ENCODE data around the gene SYT7. TPM values are rescaled to one million over a fixed set of nuclear protein-coding genes. Genes with fewer than 3 reads are reported as not detected.
"Not testable (repeated sequence)": the region's sequence is repeated elsewhere in the genome, so short reads cannot be mapped to it uniquely, and the experiment has no call there.

SYT7 gene
- total and polyA plus RNA-seq, 8 donors, result 4.3 to 59.4 (median 12.5) TPM

DNA sequence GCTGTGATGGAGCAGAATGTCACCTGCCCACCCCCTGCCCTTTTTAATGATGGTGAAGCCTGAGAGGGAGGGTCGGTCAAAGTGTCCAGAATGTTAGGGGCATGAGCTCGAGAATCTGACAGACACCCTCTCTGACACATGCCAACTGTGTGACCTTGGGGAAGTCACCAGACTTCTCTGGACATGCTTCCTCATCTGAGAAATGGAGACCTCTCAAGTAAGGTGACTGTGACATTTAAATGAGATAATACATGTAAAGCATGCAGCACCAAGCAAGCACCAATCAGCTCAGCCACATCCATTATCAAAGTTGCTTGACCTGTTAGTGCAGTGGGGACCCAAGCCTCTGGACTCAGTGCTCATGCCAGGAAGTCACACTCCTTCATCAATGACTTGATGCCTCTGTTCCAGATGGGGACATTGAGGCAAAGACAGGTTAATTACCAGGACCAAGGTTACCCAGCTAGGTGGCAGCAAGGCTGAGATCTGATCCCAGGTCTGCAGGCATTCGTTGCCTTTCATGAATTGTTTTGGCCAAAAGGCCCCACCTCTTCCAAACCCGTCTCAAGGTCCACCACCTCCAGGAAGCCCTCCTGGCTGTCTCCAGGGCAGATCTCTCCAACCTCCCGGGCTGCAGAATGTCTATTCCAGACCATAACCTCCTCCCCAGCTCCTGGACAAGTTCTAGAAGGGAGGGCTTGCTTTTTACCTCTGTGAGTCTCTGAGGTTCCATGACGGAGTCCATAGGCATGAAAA, 38.8 kb upstream of the SYT7 start:
- FAIRE-seq, result no peak
- ATAC-seq, result no peak
- Histone ChIP-seq H3K9me3 (no peaks in the 10 kb centered on the region), H3K27me3 (no peaks in the 10 kb centered on the region), H3K4me1 (peaks cover 0 to 6% (median 0%) of the 10 kb centered on the region in 3 donors), H3K4me3 (no peak overlapping the region), H3K27ac (no peak overlapping the region), H3K36me3 (no peaks in the 10 kb centered on the region)
- WGBS, 2 donors, result 72 to 86% methylated on average over 6 of the region's 6 CpGs
- intact Hi-C loops (cut with DNase I), result no loop called here
- DNase-seq, result no peak
- TF ChIP-seq, protein P1, sequence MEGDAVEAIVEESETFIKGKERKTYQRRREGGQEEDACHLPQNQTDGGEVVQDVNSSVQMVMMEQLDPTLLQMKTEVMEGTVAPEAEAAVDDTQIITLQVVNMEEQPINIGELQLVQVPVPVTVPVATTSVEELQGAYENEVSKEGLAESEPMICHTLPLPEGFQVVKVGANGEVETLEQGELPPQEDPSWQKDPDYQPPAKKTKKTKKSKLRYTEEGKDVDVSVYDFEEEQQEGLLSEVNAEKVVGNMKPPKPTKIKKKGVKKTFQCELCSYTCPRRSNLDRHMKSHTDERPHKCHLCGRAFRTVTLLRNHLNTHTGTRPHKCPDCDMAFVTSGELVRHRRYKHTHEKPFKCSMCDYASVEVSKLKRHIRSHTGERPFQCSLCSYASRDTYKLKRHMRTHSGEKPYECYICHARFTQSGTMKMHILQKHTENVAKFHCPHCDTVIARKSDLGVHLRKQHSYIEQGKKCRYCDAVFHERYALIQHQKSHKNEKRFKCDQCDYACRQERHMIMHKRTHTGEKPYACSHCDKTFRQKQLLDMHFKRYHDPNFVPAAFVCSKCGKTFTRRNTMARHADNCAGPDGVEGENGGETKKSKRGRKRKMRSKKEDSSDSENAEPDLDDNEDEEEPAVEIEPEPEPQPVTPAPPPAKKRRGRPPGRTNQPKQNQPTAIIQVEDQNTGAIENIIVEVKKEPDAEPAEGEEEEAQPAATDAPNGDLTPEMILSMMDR (IDR thresholded peaks at IDR 0.05), result no peak

DNA sequence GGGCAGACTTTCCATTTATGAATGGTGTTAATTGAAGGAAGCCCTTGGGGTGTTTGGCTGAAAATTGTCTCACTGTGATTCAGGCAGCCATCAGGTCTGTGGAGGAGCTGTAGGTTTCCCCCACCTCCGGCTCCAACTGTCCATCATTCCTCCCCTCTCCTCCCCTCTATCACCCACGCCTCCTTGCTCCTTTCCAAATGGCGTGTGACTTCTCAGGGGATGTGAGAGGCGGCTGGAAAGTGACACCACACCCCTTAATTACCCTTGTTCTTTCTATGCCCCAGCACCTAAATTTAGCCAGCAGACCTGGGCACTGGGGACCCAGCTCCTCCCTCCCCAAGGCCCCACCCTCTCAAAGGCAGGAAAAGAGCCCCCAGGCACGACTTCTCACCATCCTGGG, 38.1 kb upstream of the SYT7 start:
- ATAC-seq (no peak), DNase-seq (no peak), FAIRE-seq (no peak)
- intact Hi-C loops (cut with DNase I), result no loop called here
- H3K27ac ChIP-seq, result no peak overlapping the region
- peaks cover 0 to 6% (median 0%) of the 10 kb centered on the region in 3 donors for H3K4me1 ChIP-seq
- TF ChIP-seq, protein P1 (IDR thresholded peaks at IDR 0.05), result no peak
- no peak overlapping the region for H3K4me3 ChIP-seq
- no peaks in the 10 kb centered on the region for H3K9me3 ChIP-seq
- H3K27me3 ChIP-seq, result no peaks in the 10 kb centered on the region
- H3K36me3 ChIP-seq, result no peaks in the 10 kb centered on the region
- WGBS, 2 donors, result 75% methylated on average over 5 of the region's 5 CpGs

DNA sequence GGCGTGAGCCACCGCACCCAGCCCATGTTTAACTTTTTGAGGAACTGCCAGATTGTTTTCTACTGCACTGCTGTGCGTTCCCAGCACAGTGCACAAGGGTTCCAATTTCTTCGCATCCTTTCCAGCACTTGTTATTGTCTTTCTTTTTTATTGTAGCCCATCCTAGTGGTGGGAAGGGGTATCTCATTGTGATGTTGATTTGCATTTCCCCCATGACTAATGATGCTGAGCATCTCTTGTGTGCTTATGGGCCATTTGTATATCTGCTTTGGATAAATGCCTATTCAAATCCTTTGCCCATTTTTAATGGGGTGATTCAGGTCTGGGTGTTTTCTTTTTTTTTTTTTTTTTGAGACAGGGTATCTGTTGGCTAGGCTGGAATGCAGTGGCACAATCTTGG, 36.6 kb upstream of the SYT7 start:
- Histone ChIP-seq H3K4me3 (no peak overlapping the region), H3K27me3 (no peaks in the 10 kb centered on the region), H3K4me1 (peaks cover 0 to 4% (median 0%) of the 10 kb centered on the region in 3 donors), H3K36me3 (no peaks in the 10 kb centered on the region), H3K9me3 (no peaks in the 10 kb centered on the region), H3K27ac (no peak overlapping the region)
- intact Hi-C loops (cut with DNase I), result no loop called here
- FAIRE-seq (no peak), DNase-seq (no peak), ATAC-seq (no peak)
- TF ChIP-seq, protein P1 (IDR thresholded peaks at IDR 0.05), result no peak
- WGBS, 2 donors, result 83 to 95% methylated on average over 4 of the region's 4 CpGs

DNA sequence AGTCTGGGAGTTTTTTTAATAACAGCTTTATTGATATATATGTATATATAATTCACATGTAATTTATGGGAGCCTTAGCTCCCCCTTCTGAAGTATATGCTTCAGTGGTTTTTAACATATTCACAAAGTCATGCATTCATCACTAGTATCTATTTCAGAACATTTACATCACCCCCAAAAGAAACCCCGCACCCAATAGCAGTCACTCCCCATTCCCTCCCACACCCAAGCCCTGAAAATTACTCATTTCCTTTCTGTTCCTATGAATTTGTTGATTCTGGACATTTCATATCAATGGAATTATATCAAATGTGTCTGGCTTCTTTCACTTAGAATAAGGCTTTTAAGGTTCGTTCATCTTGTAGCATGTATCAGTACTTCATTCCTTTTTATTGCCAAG, 35.6 kb upstream of the SYT7 start:
- ATAC-seq, result no peak
- Histone ChIP-seq H3K27ac (no peak overlapping the region), H3K4me3 (no peak overlapping the region), H3K4me1 (no peaks in the 10 kb centered on the region), H3K36me3 (no peaks in the 10 kb centered on the region), H3K9me3 (no peaks in the 10 kb centered on the region), H3K27me3 (no peaks in the 10 kb centered on the region)
- FAIRE-seq, result no peak
- TF ChIP-seq, protein P1 (IDR thresholded peaks at IDR 0.05), result no peak
- DNase-seq, result no peak
- WGBS, 2 donors, result 73 to 77% methylated on average over 2 of the region's 2 CpGs
- intact Hi-C loops (cut with DNase I), result no loop called here

DNA sequence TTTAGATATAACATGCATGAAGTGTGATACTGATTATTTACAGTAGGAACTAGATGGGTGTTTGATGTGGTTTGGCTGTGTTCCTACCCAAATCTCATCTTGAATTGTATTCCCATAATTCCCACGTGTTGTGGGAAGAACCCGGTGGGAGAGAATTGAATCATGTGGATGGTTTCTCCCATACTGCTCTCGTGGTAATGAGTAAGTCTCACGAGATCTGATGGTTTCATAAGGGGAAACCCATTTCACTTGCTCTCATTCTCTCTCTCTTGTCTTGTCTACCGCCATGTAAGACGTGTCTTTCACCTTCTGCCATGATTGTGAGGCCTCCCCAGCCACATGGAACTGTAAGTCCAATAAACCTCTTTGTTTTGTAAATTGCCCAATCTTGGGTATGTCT, 33.9 kb upstream of the SYT7 start:
- intact Hi-C loops (cut with DNase I); H3K27me3 ChIP-seq; H3K9me3 ChIP-seq; H3K27ac ChIP-seq; FAIRE-seq; H3K4me3 ChIP-seq; ATAC-seq; DNase-seq; H3K36me3 ChIP-seq; H3K4me1 ChIP-seq: not testable (repeated sequence)
- 55 to 59% methylated on average over 6 of the region's 6 CpGs for WGBS, 2 donors
